Cardiac muscle cell (in vitro differentiated cells and primary cell): ENCODE data around the gene ZNF181. TPM values are rescaled to one million over a fixed set of nuclear protein-coding genes. Genes with fewer than 3 reads are reported as not detected.

Experiments
- DNase-seq, 2 donors: peaks; one replicate each; pipeline versions ENCODE4 v3.0.0 to v3.0.0-alpha.2; 2010 to 2017; ENCODE audit warnings: low read depth in 1 of 2, low spot score in 1 of 2
- H3K27ac ChIP-seq: fragments of 200-600 bp; sonication (generic); 2 replicates; pipeline ENCODE4 v1.5.1; 2016
- H3K27me3 ChIP-seq: fragments of 200-600 bp; sonication (generic); 2 replicates; pipeline ENCODE4 v1.6.0; 2016; ENCODE audit warnings: control low read depth
- H3K36me3 ChIP-seq: fragments of 200-600 bp; sonication (generic); 2 replicates; pipeline ENCODE4 v1.5.1; 2016; ENCODE audit warnings: control low read depth
- H3K4me1 ChIP-seq: fragments of 200-600 bp; sonication (generic); 2 replicates; pipeline ENCODE4 v1.8.1; 2017; ENCODE audit warnings: low read depth, mild to moderate bottlenecking, mixed run types
- H3K4me3 ChIP-seq: fragments of 200-600 bp; sonication (generic); 2 replicates; pipeline ENCODE4 v1.5.1; 2016; ENCODE audit warnings: mild to moderate bottlenecking
- H3K9me3 ChIP-seq: fragments of 200-600 bp; sonication (generic); 2 replicates; pipeline ENCODE4 v1.5.1; 2017; ENCODE audit warnings: low read depth, mild to moderate bottlenecking, control low read depth
- polyA plus RNA-seq: library from polyadenylated mRNA; unstranded; fragments of >200 nt; fragmentation: Nextera tagmentation; extraction: Ambion mirVana; gene quantifications from 2 replicates; pipeline ENCODE4 v1.2.1, GENCODE V29; 2016
- total RNA-seq: library from RNA; depleted of rRNA; stranded (reverse); fragments of >200 nt; gene quantifications from 2 replicates; pipeline ENCODE4 v1.2.3, GENCODE V29; 2016
- TF ChIP-seq, protein P1 (sequence below): IDR thresholded peaks from 2 replicates; pipeline ENCODE4 v1.5.1; 2012; ENCODE audit warnings: low read depth, mild to moderate bottlenecking, low read length

The ZNF181 gene
- total and polyA plus RNA-seq, 2 experiments from 2014 or later, result 16.9 to 33.2 TPM

- Histone ChIP-seq H3K4me1 (no peaks in the 10 kb centered on the region), H3K27ac (no peak overlapping the region), H3K4me3 (no peak overlapping the region), H3K36me3 (no peaks in the 10 kb centered on the region), H3K27me3 (no peaks in the 10 kb centered on the region), H3K9me3 (no peaks in the 10 kb centered on the region)
- TF ChIP-seq, protein P1, sequence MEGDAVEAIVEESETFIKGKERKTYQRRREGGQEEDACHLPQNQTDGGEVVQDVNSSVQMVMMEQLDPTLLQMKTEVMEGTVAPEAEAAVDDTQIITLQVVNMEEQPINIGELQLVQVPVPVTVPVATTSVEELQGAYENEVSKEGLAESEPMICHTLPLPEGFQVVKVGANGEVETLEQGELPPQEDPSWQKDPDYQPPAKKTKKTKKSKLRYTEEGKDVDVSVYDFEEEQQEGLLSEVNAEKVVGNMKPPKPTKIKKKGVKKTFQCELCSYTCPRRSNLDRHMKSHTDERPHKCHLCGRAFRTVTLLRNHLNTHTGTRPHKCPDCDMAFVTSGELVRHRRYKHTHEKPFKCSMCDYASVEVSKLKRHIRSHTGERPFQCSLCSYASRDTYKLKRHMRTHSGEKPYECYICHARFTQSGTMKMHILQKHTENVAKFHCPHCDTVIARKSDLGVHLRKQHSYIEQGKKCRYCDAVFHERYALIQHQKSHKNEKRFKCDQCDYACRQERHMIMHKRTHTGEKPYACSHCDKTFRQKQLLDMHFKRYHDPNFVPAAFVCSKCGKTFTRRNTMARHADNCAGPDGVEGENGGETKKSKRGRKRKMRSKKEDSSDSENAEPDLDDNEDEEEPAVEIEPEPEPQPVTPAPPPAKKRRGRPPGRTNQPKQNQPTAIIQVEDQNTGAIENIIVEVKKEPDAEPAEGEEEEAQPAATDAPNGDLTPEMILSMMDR, result no peak
- DNase-seq, result no peak
Observed at GRCh38 chr19:34715357-34715756, 18.7 kb upstream of the ZNF181 start.

- TF ChIP-seq, protein P1, result no peak
- no peaks in the 10 kb centered on the region for H3K9me3 ChIP-seq
- no peaks in the 10 kb centered on the region for H3K4me1 ChIP-seq
- DNase-seq, result no peak
- H3K27me3 ChIP-seq, result no peaks in the 10 kb centered on the region
- H3K27ac ChIP-seq, result no peak overlapping the region
- H3K4me3 ChIP-seq, result no peak overlapping the region
- H3K36me3 ChIP-seq, result no peaks in the 10 kb centered on the region
Observed at GRCh38 chr19:34722353-34722752, 11.7 kb upstream of the ZNF181 start.

DNA sequence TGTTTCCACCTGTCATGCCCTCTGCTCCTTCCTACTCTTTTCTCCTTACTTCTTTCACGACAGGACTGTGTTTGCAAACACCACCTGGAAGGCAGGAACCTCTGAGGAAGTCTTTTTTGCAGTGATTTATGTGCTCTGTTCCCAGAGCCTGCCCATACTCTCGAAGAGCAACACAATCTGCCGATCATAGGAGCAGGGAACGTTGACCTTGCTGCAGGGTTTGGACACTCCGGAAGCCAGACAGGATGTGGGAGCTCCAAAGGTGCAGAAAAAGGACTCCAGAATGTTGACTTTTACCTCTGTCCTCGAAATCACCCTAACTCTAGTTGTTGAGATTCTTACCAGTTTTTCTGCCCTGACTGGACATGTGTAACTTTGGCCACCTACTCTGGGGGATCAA lies 8.6 kb upstream of the ZNF181 start:
- no peaks in the 10 kb centered on the region for H3K27me3 ChIP-seq

GRCh38 chr19:34731019-34731829 lies 2.8 kb upstream of the ZNF181 start:
- Histone ChIP-seq H3K36me3 (no peaks in the 10 kb centered on the region), H3K9me3 (no peaks in the 10 kb centered on the region), H3K4me1 (peaks cover 10% of the 10 kb centered on the region), H3K4me3 (no peak overlapping the region), H3K27ac (no peak overlapping the region), H3K27me3 (no peaks in the 10 kb centered on the region)
- TF ChIP-seq, protein P1, result no peak
- no peak for DNase-seq

More for the DNA sequence above, 8.6 kb upstream of the ZNF181 start:
- no peak for DNase-seq
- TF ChIP-seq, protein P1, result no peak
- no peak overlapping the region for H3K4me3 ChIP-seq
- H3K27ac ChIP-seq, result no peak overlapping the region
- H3K36me3 ChIP-seq, result no peaks in the 10 kb centered on the region
- no peaks in the 10 kb centered on the region for H3K4me1 ChIP-seq
- no peaks in the 10 kb centered on the region for H3K9me3 ChIP-seq

GRCh38 chr19:34731964-34732363 lies 2.1 kb upstream of the ZNF181 start:
- H3K27ac ChIP-seq, result no peak overlapping the region
- H3K4me1 ChIP-seq, result peaks cover 10% of the 10 kb centered on the region

More at GRCh38 chr19:34731964-34732363, 2.1 kb upstream of the ZNF181 start:
- Histone ChIP-seq H3K9me3 (no peaks in the 10 kb centered on the region), H3K4me3 (no peak overlapping the region), H3K27me3 (no peaks in the 10 kb centered on the region), H3K36me3 (no peaks in the 10 kb centered on the region)
- TF ChIP-seq, protein P1, result no peak
- DNase-seq, result no peak
